ENCODE results near the gene ZNF230. TPM values are rescaled to one million over a fixed set of nuclear protein-coding genes. Genes with fewer than 3 reads are reported as not detected.

Gene ZNF230
- polyA plus RNA-seq, 3 donors, result 1.0 to 3.9 (median 1.3) TPM

- peaks cover 52 to 88% of the 10 kb centered on the region in 2 donors for H3K9me3 ChIP-seq (replicated peaks in 1 of 2; ENCODE audit: control insufficient read depth in 1 of 2, insufficient read depth in 1 of 2, low read length in 2 of 2)
- Mint-ChIP-seq H3K4me3 (no peak overlapping the region), H3K27me3 (ENCODE audit: low read depth in 3 of 3) (no peaks in the 10 kb centered on the region), H3K4me1 (no peaks in the 10 kb centered on the region), H3K36me3 (peaks cover 66 to 82% of the 10 kb centered on the region in 2 donors), H3K27ac (no peak overlapping the region), H3K9me3 (peaks cover 40 to 79% (median 57%) of the 10 kb centered on the region in 7 donors)
- no peaks in the 10 kb centered on the region for H3K79me2 ChIP-seq (ENCODE audit: insufficient read depth, low read length)
- no peak overlapping the region for H3K4me3 ChIP-seq (replicated peaks in 1 of 3; ENCODE audit: low read depth in 2 of 3, low read length in 3 of 3)
- H3K36me3 ChIP-seq (replicated peaks in 1 of 2; ENCODE audit: control insufficient read depth in 1 of 2, insufficient read depth in 2 of 2, low read length in 2 of 2), result peaks cover 49 to 93% of the 10 kb centered on the region in 2 donors
- no peak overlapping the region for H3K9ac ChIP-seq (ENCODE audit: insufficient read depth, low read length, poor library complexity, severe bottlenecking)
- no peak for TF ChIP-seq CTCF (IDR thresholded peaks at IDR 0.05)
- H4K20me1 ChIP-seq (ENCODE audit: insufficient read depth, low read length), result no peaks in the 10 kb centered on the region
- WGBS (ENCODE audit: insufficient coverage), result no CpG with 5 or more reads among the region's 1 CpG
- H3K27me3 ChIP-seq (ENCODE audit: control insufficient read depth in 2 of 2, insufficient read depth in 2 of 2, low read length in 2 of 2), result no peaks in the 10 kb centered on the region
- H3K4me2 ChIP-seq (replicated peaks; ENCODE audit: extremely low read depth, low read length, poor library complexity, severe bottlenecking), result no peak overlapping the region
- intact Hi-C loops (cut with micrococcal nuclease), result no loop called here
- no peak overlapping the region for H2AFZ ChIP-seq (ENCODE audit: insufficient read depth, low read depth, low read length, poor library complexity, severe bottlenecking)
- no peak for DNase-seq
- no peaks in the 10 kb centered on the region for H3K4me1 ChIP-seq (ENCODE audit: control insufficient read depth in 1 of 2, insufficient read depth in 2 of 2, low read length in 2 of 2)
- no peak overlapping the region for H3K27ac ChIP-seq (ENCODE audit: low read depth in 1 of 2, low read length in 2 of 2)
Measured at GRCh38 chr19:44061038-44061437, 58.3 kb downstream of the ZNF230 start.

Small RNA genes within 50 kb of the gene (small RNA-seq; reads per million reads assigned to genes)
- gene AC006213.5 (ENCODE audit: insufficient read length, low read depth), result not detected

Other genes starting within 250 kb of the ZNF230 start
- 10 to 100 TPM in 1 of 3 donors, 1 to 10 TPM in 2; 1.3 to 26.1 (median 2.4) TPM for gene SMG9, start 248.0 kb upstream of the ZNF230 start, polyA plus RNA-seq
- 10 to 100 TPM; 12.9 to 70.4 (median 17.1) TPM for gene KCNN4, start 222.0 kb upstream of the ZNF230 start, polyA plus RNA-seq
- gene LYPD5, start 200.5 kb upstream of the ZNF230 start, polyA plus RNA-seq, result under 1 TPM; 0.19 to 0.39 (median 0.24) TPM
- 1 to 10 TPM in 2 of 3 donors, under 1 TPM in 1; 0.80 to 2.5 (median 2.0) TPM for gene ZNF283, start 175.6 kb upstream of the ZNF230 start, polyA plus RNA-seq
- under 1 TPM in 1 of 3 donors, not detected in 2; 0.44 TPM for gene ZNF404, start 119.0 kb upstream of the ZNF230 start, polyA plus RNA-seq
- 1 to 10 TPM; 2.1 to 6.3 (median 6.0) TPM for gene ZNF45, start 67.7 kb upstream of the ZNF230 start, polyA plus RNA-seq
- gene ZNF221, start 51.7 kb upstream of the ZNF230 start, polyA plus RNA-seq, result under 1 TPM in 2 of 3 donors, not detected in 1; 0.13 to 0.29 TPM
- gene ZNF155, start 18.8 kb upstream of the ZNF230 start, polyA plus RNA-seq, result 1 to 10 TPM; 1.2 to 3.0 (median 1.4) TPM
- gene ZNF222, start 22.4 kb downstream of the ZNF230 start, polyA plus RNA-seq, result 1 to 10 TPM; 1.0 to 1.5 (median 1.1) TPM
- 1 to 10 TPM; 1.1 to 2.0 (median 1.2) TPM for gene ZNF223, start 49.1 kb downstream of the ZNF230 start, polyA plus RNA-seq
- gene ZNF284, start 69.2 kb downstream of the ZNF230 start, polyA plus RNA-seq, result 1 to 10 TPM in 1 of 3 donors, under 1 TPM in 2; 0.04 to 1.3 (median 0.13) TPM
- 10 to 100 TPM in 1 of 3 donors, 1 to 10 TPM in 2; 2.9 to 30.1 (median 3.5) TPM for gene ZNF224, start 91.4 kb downstream of the ZNF230 start, polyA plus RNA-seq
- 1 to 10 TPM in 1 of 3 donors, under 1 TPM in 2; 0.86 to 1.1 (median 0.93) TPM for gene ZNF225, start 110.4 kb downstream of the ZNF230 start, polyA plus RNA-seq
- gene ZNF234, start 138.6 kb downstream of the ZNF230 start, polyA plus RNA-seq, result 1 to 10 TPM in 2 of 3 donors, under 1 TPM in 1; 0.73 to 2.3 (median 2.2) TPM
- gene ZNF226, start 162.1 kb downstream of the ZNF230 start, polyA plus RNA-seq, result 10 to 100 TPM in 2 of 3 donors, 1 to 10 TPM in 1; 9.3 to 16.6 (median 16.3) TPM
- 1 to 10 TPM; 2.6 to 4.9 (median 3.8) TPM for gene ZNF227, start 209.6 kb downstream of the ZNF230 start, polyA plus RNA-seq